GM10266 (cell line): Measurements from ENCODE around the gene DARS1.

Source experiments
- DNase-seq: peaks from one replicate; pipeline ENCODE4 v3.0.0; 2012; ENCODE audit errors: extremely low spot score
- CTCF ChIP-seq: IDR thresholded peaks from 2 replicates; pipeline ENCODE4 v1.5.1; 2012; ENCODE audit warnings: mild to moderate bottlenecking, low read depth; ENCODE audit not compliant: control insufficient read depth, insufficient read depth; ENCODE audit errors: missing control alignments

The DARS1 gene

DNA sequence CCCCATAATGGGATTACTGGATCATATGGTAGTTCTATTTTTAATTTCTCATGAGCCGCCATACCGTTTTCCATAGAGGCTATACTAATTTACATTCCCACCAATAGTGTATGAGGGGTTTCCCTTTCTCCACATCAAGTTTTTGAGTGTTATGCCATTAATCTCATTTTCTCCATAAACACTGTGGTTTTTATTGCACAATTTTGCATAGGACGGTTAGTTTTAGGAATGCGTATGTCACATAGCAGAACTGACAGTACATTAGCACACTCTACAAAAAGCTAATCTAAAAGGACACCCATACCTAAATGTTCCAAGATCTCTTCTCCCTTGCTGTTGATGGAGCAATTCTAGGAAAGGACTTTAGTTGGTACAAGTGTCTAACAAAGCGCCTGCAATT is 32.5 kb downstream of the DARS1 start:
- DNase-seq = no peak
- TF ChIP-seq CTCF = no peak

DNA sequence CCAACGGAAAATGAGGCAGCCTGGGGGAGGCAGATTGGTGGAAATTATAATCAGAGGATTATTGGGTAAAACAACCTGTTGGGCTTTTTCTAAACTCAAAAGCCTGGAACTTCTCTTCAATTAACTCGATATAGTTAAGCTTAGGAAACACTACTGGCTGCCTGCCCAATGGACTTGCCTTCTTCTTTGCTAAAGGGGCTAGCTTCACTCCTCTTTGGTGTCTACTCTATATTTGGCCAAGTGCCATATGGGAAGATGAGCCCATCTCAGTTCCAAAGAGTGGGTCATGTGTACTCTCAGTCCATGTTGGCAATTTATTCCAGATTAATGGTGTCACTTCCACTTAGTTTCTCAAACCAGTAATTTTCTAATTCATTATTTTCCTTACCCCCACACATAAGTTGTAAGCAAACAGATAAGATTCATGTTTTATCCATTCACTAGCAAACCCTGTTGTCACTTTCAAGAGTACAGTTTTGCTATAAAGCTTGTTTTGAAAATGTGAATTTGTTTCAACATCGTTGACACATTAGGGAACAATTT is 34.3 kb downstream of the DARS1 start:
- no peak for DNase-seq
- no peak for TF ChIP-seq CTCF

DNA sequence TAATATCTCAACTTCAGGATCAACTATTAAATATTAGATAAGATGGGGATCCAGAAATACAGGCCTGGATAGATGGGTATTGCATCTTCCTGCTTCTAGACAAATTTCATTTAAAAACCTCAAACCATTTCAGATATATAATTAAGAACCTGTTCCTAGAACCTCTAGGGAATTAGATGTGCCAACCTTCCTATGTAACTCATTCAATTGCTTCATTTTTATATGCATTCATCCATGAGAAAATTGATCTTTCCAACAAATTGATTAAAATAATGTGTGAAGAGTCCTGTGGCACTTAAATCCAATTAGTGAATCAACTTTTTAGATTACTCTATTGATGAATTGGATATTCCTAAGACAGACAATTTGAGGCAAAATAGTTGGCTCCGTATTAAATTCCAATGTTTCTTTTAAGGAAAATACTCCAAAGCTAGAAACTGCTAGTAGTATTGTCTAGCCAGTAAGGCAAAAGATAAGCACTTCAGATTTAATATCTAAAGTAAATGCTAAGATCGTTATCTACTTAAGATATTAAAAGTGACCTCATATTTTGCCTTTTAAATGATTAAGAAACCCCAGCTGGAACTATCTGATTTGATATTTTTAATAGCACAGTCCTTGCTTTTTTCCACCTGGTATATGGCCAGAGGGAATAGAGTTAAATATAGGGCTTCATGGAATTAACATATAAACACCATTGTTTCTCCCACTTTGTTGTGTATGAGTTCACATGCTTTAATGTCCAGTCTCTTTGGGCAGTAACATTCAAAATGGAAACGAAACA is 35.8 kb downstream of the DARS1 start:
- DNase-seq = no peak
- no peak for TF ChIP-seq CTCF

- DNase-seq = peak; percentile 20
- no peak for TF ChIP-seq CTCF
Measured at GRCh38 chr2:135948642-135949355, 36.6 kb downstream of the DARS1 start.

DNA sequence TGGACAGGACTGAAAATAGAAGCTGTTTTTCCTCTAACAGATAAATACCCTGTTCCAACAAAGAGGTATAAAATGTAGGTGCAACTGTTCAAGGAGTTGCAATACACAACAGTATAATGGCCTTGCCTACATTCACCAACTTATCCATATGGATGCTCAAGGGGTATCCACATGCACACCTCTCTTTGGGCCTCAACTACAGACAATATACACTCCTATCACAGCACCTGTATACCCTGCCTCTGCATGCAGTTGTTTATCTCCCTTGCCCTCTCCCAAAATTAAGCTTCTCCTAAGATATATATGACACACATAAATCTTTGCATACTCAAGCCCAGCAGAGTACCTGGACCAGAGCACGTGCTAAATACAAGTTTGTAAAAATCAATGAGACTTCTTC is 37.3 kb downstream of the DARS1 start:
- TF ChIP-seq CTCF = no peak
- no peak for DNase-seq

- no peak for DNase-seq
- no peak for TF ChIP-seq CTCF
Measured at GRCh38 chr2:135947483-135947882, 37.9 kb downstream of the DARS1 start.

- no peak for DNase-seq
- no peak for TF ChIP-seq CTCF
Measured at GRCh38 chr2:135945526-135945925, 39.9 kb downstream of the DARS1 start.
